ENCODE results near the gene PINLYP. TPM values are rescaled to one million over a fixed set of nuclear protein-coding genes. Genes with fewer than 3 reads are reported as not detected.

PINLYP gene
- polyA plus RNA-seq, 2 of the 4 experiments (the other 2 are of a cell fraction): 0.27 TPM; not detected in 1

DNA sequence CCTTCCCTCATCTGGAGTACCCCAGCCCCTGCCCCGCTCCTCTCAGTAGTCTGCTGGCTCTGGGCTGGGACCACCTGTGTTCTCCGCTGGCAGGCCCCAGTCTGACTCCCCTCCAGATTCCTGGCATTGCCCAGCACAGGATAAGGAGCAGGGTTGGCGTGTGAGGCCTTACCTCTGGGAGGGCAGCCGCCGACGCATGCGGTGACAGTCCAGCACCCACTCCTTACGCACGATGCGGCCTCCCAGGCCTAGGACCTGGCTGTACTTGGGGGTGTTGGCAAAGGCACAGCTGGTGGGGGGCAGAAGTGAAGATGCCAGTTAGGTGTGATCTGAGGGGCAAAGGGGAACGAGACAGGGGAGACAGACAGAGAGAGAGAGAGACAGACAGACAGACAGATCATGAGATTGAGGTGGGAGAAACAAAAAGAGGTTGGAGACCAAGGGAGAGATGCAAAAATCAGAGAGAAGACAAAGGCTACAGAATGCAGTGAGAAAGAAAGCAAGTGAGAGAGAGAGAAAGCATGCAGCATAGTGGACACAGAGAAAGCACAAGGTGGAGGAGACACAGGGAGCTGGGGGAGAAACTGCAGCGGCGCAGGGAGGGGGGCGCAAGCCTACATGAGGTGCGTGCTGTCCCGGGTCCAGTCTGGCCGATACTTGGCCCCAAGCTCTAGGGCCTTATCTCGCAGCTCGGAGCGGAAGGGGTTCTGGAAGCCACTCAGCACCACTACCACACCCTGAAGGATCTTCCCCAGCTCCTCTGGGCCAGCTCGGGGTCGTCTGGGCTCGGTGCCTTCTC is 24.0 kb upstream of the PINLYP start:
- ATAC-seq: no peak
- H3K4me2 ChIP-seq: no peak overlapping the region
- ChIA-PET CTCF (interaction anchor here (0.5 to 8.9 kb wide), 4 partner anchors 9 to 121 kb away, joined by 3 to 167 read pairs (median 4); partner anchors contain the start of gene ZNF575), POLR2A (no interaction called here)
- WGBS (ENCODE audit: missing lambda C conversion rate): 92% methylated on average over 15 of the region's 23 CpGs
- no peak for FAIRE-seq
- no peak overlapping the region for H3K27ac ChIP-seq
- H3K4me1 ChIP-seq: no peaks in the 10 kb centered on the region
- no peaks in the 10 kb centered on the region for H3K9me3 ChIP-seq
- H3K4me3 ChIP-seq: no peak overlapping the region
- TF ChIP-seq SMC3 (IDR thresholded peaks at IDR 0.05) (no peak), EHF (CRISPR knock-in tag; IDR thresholded peaks at IDR 0.05) (no peak), RCOR1 (IDR thresholded peaks at IDR 0.05; ENCODE audit: low read depth, low read length) (no peak), RARB (CRISPR knock-in tag; IDR thresholded peaks at IDR 0.05) (no peak), HOXB13 (CRISPR knock-in tag; IDR thresholded peaks at IDR 0.05; ENCODE audit: low read depth) (no peak), GATA3 (IDR thresholded peaks at IDR 0.05; ENCODE audit: borderline replicate concordance) (no peak), REST (IDR thresholded peaks at IDR 0.05) (no peak), ESRRA (IDR thresholded peaks at IDR 0.05; ENCODE audit: borderline replicate concordance, low read length) (no peak), CBX2 (IDR thresholded peaks at IDR 0.05; ENCODE audit: borderline replicate concordance, low read depth) (no peak), ZC3H11A (IDR thresholded peaks at IDR 0.05) (no peak), HEYL (CRISPR knock-in tag; IDR thresholded peaks at IDR 0.05) (no peak)
- TF ChIP-seq, protein P1, sequence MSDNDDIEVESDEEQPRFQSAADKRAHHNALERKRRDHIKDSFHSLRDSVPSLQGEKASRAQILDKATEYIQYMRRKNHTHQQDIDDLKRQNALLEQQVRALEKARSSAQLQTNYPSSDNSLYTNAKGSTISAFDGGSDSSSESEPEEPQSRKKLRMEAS (IDR thresholded peaks at IDR 0.05): no peak
- no peak for DNase-seq (ENCODE audit: low read depth in 1 of 2, low spot score in 1 of 2)

DNA sequence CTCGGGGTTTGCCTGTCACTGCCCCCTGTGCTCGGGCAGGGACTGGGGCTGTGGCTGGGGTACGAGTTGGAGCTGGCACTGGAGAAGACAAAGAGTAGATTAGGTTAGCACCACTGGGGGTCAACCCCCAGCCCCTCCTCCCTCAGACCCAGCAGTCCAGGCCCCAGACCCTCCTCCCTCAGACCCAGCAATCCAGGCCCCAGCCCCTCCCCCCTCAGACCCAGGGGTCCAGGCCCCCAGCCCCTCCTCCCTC is 23.5 kb upstream of the PINLYP start:
- TF ChIP-seq, protein P2, sequence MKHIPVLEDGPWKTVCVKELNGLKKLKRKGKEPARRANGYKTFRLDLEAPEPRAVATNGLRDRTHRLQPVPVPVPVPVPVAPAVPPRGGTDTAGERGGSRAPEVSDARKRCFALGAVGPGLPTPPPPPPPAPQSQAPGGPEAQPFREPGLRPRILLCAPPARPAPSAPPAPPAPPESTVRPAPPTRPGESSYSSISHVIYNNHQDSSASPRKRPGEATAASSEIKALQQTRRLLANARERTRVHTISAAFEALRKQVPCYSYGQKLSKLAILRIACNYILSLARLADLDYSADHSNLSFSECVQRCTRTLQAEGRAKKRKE (CRISPR knock-in tag; IDR thresholded peaks at IDR 0.05; ENCODE audit: low read depth): no peak
- no peak for TF ChIP-seq NR3C1 (IDR thresholded peaks at IDR 0.05)
- TF ChIP-seq HOXB5 (CRISPR knock-in tag; IDR thresholded peaks at IDR 0.05): no peak
- no peak for TF ChIP-seq MAFK (IDR thresholded peaks at IDR 0.05; ENCODE audit: partially characterized antibody)
- no peak for TF ChIP-seq NPAS2 (CRISPR knock-in tag; IDR thresholded peaks at IDR 0.05; ENCODE audit: borderline replicate concordance)
- no peak for TF ChIP-seq JUN (IDR thresholded peaks at IDR 0.05)
- TF ChIP-seq, protein P3, sequence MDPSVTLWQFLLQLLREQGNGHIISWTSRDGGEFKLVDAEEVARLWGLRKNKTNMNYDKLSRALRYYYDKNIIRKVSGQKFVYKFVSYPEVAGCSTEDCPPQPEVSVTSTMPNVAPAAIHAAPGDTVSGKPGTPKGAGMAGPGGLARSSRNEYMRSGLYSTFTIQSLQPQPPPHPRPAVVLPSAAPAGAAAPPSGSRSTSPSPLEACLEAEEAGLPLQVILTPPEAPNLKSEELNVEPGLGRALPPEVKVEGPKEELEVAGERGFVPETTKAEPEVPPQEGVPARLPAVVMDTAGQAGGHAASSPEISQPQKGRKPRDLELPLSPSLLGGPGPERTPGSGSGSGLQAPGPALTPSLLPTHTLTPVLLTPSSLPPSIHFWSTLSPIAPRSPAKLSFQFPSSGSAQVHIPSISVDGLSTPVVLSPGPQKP (IDR thresholded peaks at IDR 0.05; ENCODE audit: low read depth, low read length): no peak
- TF ChIP-seq POLR2A (IDR thresholded peaks at IDR 0.05; ENCODE audit: low read length): no peak
- no peak for TF ChIP-seq GATA3 (IDR thresholded peaks at IDR 0.05; ENCODE audit: borderline replicate concordance)
- TF ChIP-seq, protein P4, sequence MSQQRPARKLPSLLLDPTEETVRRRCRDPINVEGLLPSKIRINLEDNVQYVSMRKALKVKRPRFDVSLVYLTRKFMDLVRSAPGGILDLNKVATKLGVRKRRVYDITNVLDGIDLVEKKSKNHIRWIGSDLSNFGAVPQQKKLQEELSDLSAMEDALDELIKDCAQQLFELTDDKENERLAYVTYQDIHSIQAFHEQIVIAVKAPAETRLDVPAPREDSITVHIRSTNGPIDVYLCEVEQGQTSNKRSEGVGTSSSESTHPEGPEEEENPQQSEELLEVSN (IDR thresholded peaks at IDR 0.05; ENCODE audit: borderline replicate concordance, low read depth): no peak
- TF ChIP-seq RAD21 (conservative IDR thresholded peaks at IDR 0.05 in 1 of 2, IDR thresholded peaks at IDR 0.05 in 1 of 2): no peak
- no peak for TF ChIP-seq HOXB13 (CRISPR knock-in tag; IDR thresholded peaks at IDR 0.05; ENCODE audit: low read depth)
- no peak for TF ChIP-seq ZNF302 (CRISPR knock-in tag; IDR thresholded peaks at IDR 0.05)
- TF ChIP-seq EP300 (IDR thresholded peaks at IDR 0.05): no peak
- TF ChIP-seq KDM5A (IDR thresholded peaks at IDR 0.05): no peak
- no peak for TF ChIP-seq POLR2AphosphoS2 (conservative IDR thresholded peaks at IDR 0.05; ENCODE audit: low read length)
- TF ChIP-seq REST (IDR thresholded peaks at IDR 0.05): no peak
- Histone ChIP-seq H3K4me3 (no peak overlapping the region), H3K9me3 (no peaks in the 10 kb centered on the region), H3K27ac (no peak overlapping the region), H3K4me2 (no peak overlapping the region), H3K4me1 (no peaks in the 10 kb centered on the region)
- WGBS (ENCODE audit: missing lambda C conversion rate): 97% methylated on average over 3 of the region's 3 CpGs
- ATAC-seq: no peak
- DNase-seq (ENCODE audit: low read depth in 1 of 2, low spot score in 1 of 2): no peak
- POLR2A ChIA-PET: no interaction called here
- FAIRE-seq: no peak
- CTCF ChIA-PET: interaction anchor here (0.5 to 8.9 kb wide), 3 partner anchors 9 to 120 kb away, joined by 3 to 167 read pairs (median 5); partner anchors contain the start of gene ZNF575

Measured in A549 (cell line).